ENCODE data around the gene ITGAL. TPM values are rescaled to one million over a fixed set of nuclear protein-coding genes. Genes with fewer than 3 reads are reported as not detected.

The ITGAL gene
- total RNA-seq, 6 experiments from 2014 or later, result 7.3 to 12.4 (median 10.2) TPM

- Histone ChIP-seq H3K27ac (no peak overlapping the region), H3K4me3 (no peak overlapping the region), H3K36me3 (no peaks in the 10 kb centered on the region), H3K4me1 (no peaks in the 10 kb centered on the region), H3K9me3 (no peaks in the 10 kb centered on the region), H3K27me3 (no peaks in the 10 kb centered on the region)
- no peak for DNase-seq
- peak in 3 of 4 donors; percentile 25 to 43 (median 33) for ATAC-seq
- intact Hi-C loops (cut with DNase I), result no loop called here
- TF ChIP-seq, protein P1, sequence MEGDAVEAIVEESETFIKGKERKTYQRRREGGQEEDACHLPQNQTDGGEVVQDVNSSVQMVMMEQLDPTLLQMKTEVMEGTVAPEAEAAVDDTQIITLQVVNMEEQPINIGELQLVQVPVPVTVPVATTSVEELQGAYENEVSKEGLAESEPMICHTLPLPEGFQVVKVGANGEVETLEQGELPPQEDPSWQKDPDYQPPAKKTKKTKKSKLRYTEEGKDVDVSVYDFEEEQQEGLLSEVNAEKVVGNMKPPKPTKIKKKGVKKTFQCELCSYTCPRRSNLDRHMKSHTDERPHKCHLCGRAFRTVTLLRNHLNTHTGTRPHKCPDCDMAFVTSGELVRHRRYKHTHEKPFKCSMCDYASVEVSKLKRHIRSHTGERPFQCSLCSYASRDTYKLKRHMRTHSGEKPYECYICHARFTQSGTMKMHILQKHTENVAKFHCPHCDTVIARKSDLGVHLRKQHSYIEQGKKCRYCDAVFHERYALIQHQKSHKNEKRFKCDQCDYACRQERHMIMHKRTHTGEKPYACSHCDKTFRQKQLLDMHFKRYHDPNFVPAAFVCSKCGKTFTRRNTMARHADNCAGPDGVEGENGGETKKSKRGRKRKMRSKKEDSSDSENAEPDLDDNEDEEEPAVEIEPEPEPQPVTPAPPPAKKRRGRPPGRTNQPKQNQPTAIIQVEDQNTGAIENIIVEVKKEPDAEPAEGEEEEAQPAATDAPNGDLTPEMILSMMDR (IDR thresholded peaks at IDR 0.05), result no peak
- no peak for TF ChIP-seq POLR2A (IDR thresholded peaks at IDR 0.05)
- WGBS (ENCODE audit: insufficient coverage, low coverage, low lambda C conversion rate, missing lambda C conversion rate), result 58% methylated on average over 4 of the region's 8 CpGs
Observed at GRCh38 chr16:30546115-30546514, 73.6 kb downstream of the ITGAL start.

GRCh38 chr16:30548416-30549253 is 76.1 kb downstream of the ITGAL start:
- TF ChIP-seq, protein P1 (IDR thresholded peaks at IDR 0.05), result no peak
- TF ChIP-seq POLR2A (IDR thresholded peaks at IDR 0.05), result no peak
- Histone ChIP-seq H3K4me3 (no peak overlapping the region), H3K36me3 (no peaks in the 10 kb centered on the region), H3K27me3 (no peaks in the 10 kb centered on the region), H3K9me3 (no peaks in the 10 kb centered on the region), H3K4me1 (no peaks in the 10 kb centered on the region), H3K27ac (no peak overlapping the region)
- intact Hi-C loops (cut with DNase I), result no loop called here
- DNase-seq (no peak), ATAC-seq (no peak)
- 62% methylated on average over 5 of the region's 8 CpGs for WGBS (ENCODE audit: insufficient coverage, low coverage, low lambda C conversion rate, missing lambda C conversion rate)

GRCh38 chr16:30551781-30552180 is 79.2 kb downstream of the ITGAL start:
- Histone ChIP-seq H3K4me1 (peaks cover 0 to 6% (median 0%) of the 10 kb centered on the region in 4 donors), H3K27me3 (no peaks in the 10 kb centered on the region), H3K36me3 (peaks cover 0 to 13% (median 4%) of the 10 kb centered on the region in 4 donors), H3K9me3 (no peaks in the 10 kb centered on the region), H3K27ac (no peak overlapping the region), H3K4me3 (no peak overlapping the region)
- 72% methylated on average over 3 of the region's 3 CpGs for WGBS (ENCODE audit: insufficient coverage, low coverage, low lambda C conversion rate, missing lambda C conversion rate)
- ATAC-seq (peak in 2 of 4 donors; percentile 17 to 27), DNase-seq (no peak)
- no peak for TF ChIP-seq POLR2A (IDR thresholded peaks at IDR 0.05)
- TF ChIP-seq, protein P1 (IDR thresholded peaks at IDR 0.05), result no peak
- intact Hi-C loops (cut with DNase I), result no loop called here

- peaks cover 0 to 7% (median 0%) of the 10 kb centered on the region in 4 donors for H3K4me1 ChIP-seq
- TF ChIP-seq, protein P1 (IDR thresholded peaks at IDR 0.05), result no peak
- no peak for TF ChIP-seq POLR2A (IDR thresholded peaks at IDR 0.05)
- H3K27ac ChIP-seq, result no peak overlapping the region
- H3K9me3 ChIP-seq, result no peaks in the 10 kb centered on the region
- H3K36me3 ChIP-seq, result peaks cover 0 to 13% (median 4%) of the 10 kb centered on the region in 4 donors
- intact Hi-C loops (cut with DNase I), result no loop called here
- ATAC-seq, result no peak
- WGBS (ENCODE audit: insufficient coverage, low coverage, low lambda C conversion rate, missing lambda C conversion rate), result 100% methylated on average over 1 of the region's 4 CpGs
- H3K4me3 ChIP-seq, result no peak overlapping the region
- H3K27me3 ChIP-seq, result no peaks in the 10 kb centered on the region
- no peak for DNase-seq
Observed at GRCh38 chr16:30552956-30553355, 80.4 kb downstream of the ITGAL start.
